Measurements from ENCODE around the gene STXBP1.

- TF ChIP-seq CTCF (IDR thresholded peaks at IDR 0.05; ENCODE audit: insufficient read depth, low read length, poor library complexity, severe bottlenecking) (no peak), EZH2phosphoT487 (conservative IDR thresholded peaks at IDR 0.05; ENCODE audit: low read length) (no peak)
Measured at GRCh38 chr9:127647451-127647850, 35.4 kb downstream of the STXBP1 start.
